HG03045 (cell line): ENCODE measurements around the gene ST6GALNAC5.

ENCODE experiments used
- ATAC-seq: cut with Tn5 transposase; IDR thresholded peaks from one replicate; pipeline ENCODE4 v1.9.1; 2021; ENCODE audit warnings: mild to moderate bottlenecking, moderate library complexity; ENCODE audit not compliant: unreplicated experiment

Gene ST6GALNAC5

GRCh38 chr1:77096496-77097255 lies 229.4 kb downstream of the ST6GALNAC5 start:
- no peak for ATAC-seq

DNA sequence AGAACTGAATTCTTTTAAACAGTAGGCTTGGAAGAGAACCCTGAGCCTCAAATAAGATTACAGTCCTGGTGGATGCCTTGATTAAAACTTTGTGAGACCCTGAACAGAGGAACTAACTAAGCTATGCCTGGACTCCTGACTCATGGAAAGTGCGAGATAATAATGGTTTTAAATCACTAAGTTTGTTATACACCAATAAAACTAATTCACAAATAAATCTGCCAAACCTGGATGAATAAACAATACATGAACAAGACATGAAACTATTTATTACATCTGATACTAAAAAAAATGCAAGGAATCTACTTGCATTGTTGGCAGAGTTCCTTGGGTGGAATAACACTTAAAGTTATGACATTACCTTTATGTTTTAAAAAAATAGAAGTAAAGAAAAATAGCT lies 233.6 kb downstream of the ST6GALNAC5 start:
- ATAC-seq, result no peak

DNA sequence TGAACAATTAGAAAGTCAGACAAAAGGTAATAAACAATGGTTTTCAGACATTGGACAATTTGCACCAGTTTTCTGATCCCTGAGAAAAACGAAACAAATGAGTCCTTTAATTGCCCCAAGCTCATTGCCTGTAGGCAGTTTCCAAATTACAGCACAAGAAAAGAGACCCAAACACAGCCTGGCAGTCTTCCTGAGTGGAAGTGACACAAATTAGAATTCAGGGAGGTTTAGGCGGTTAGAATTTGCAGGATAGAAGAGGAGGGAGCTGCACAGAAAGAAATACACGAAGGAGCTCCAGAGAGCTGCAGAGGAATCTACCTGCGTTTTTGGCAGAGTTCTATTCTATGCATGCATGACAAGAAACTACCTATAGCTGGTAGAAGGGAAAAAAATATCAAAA lies 236.2 kb downstream of the ST6GALNAC5 start:
- no peak for ATAC-seq

GRCh38 chr1:77104672-77105071 lies 237.4 kb downstream of the ST6GALNAC5 start:
- ATAC-seq, result no peak
